GM12864 (cell line): ENCODE data around the gene CACNA1C.

Source experiments
- DNase-seq: peaks from one replicate; pipeline ENCODE4 v3.0.0-alpha.2; 2011; ENCODE audit warnings: low read depth
- H3K4me3 ChIP-seq: 2 replicates; pipeline ENCODE4 v1.5.1; 2011; ENCODE audit warnings: mild to moderate bottlenecking, low read depth, low read length, control low read depth
- CTCF ChIP-seq: IDR thresholded peaks from 2 replicates; pipeline ENCODE4 v1.5.1; 2011; ENCODE audit warnings: low read depth, mild to moderate bottlenecking, moderate library complexity, low read length, control low read depth, inconsistent platforms; ENCODE audit errors: missing control alignments

Gene CACNA1C

GRCh38 chr12:2608608-2608945, 555.8 kb downstream of the CACNA1C start:
- TF ChIP-seq CTCF: no peak
- DNase-seq: no peak
- no peak overlapping the region for H3K4me3 ChIP-seq

GRCh38 chr12:2609020-2609419, 556.2 kb downstream of the CACNA1C start:
- TF ChIP-seq CTCF: no peak
- DNase-seq: no peak
- H3K4me3 ChIP-seq: no peak overlapping the region

- no peak overlapping the region for H3K4me3 ChIP-seq
These were observed 557.6 kb downstream of the CACNA1C start for GRCh38 chr12:2610358-2610757.

GRCh38 chr12:2613326-2614073, 560.7 kb downstream of the CACNA1C start:
- no peak for TF ChIP-seq CTCF
- no peak overlapping the region for H3K4me3 ChIP-seq
- DNase-seq: no peak

More at GRCh38 chr12:2610358-2610757, 557.6 kb downstream of the CACNA1C start:
- no peak for TF ChIP-seq CTCF
- DNase-seq: no peak

GRCh38 chr12:2614341-2614740, 561.6 kb downstream of the CACNA1C start:
- no peak overlapping the region for H3K4me3 ChIP-seq
- no peak for DNase-seq
- no peak for TF ChIP-seq CTCF

GRCh38 chr12:2615665-2616402, 563.0 kb downstream of the CACNA1C start:
- TF ChIP-seq CTCF: no peak
- H3K4me3 ChIP-seq: no peak overlapping the region
- DNase-seq: no peak

- H3K4me3 ChIP-seq: no peak overlapping the region
- DNase-seq: no peak
- TF ChIP-seq CTCF: no peak
These were observed 564.0 kb downstream of the CACNA1C start for GRCh38 chr12:2616763-2617162.
